ENCODE measurements around the gene CRYBG2. TPM values are rescaled to one million over a fixed set of nuclear protein-coding genes. Genes with fewer than 3 reads are reported as not detected.

CRYBG2 gene
- total RNA-seq, 1 donor from 2014 or later, result 18.6 TPM

DNA sequence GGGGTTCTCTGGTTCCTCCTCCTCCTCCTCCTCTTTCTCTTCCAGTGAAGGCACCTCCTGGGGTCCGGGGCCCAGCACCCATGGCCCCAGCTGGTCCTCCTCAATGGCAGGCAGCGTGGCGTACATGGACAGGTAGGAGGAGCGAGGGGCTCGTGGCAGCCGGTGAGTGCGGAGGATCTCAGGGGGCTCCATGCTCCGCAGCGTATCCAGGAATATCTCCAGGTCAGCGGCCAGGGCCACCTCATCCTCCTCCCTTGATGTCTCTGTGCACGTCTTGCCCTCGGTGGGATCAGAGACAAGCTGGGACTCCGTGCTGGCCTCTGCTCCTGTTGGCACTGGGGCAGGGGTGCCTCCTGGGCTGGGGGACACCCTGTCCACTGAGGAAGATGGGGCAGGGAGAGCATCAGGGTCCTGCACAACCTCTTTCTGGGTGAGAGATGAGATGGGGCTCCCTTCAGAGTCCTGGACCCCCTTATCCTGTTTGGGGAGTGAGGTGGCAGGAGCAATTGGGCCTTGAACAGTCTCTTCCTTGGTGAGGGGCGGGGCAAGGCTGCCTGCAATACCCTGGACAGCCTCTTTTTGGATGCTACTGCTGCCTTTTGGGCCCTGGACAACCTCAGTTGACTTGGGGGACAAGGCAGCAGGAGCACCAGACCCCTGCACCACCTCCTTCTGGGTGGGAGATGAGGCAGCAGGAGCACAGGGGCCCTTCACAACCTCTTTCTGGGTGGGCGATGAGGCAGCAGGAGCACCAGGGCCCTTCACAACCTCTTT is 9.6 kb downstream of the CRYBG2 start:
- no peak for DNase-seq (ENCODE audit: low read depth)
- TF ChIP-seq, protein P1, sequence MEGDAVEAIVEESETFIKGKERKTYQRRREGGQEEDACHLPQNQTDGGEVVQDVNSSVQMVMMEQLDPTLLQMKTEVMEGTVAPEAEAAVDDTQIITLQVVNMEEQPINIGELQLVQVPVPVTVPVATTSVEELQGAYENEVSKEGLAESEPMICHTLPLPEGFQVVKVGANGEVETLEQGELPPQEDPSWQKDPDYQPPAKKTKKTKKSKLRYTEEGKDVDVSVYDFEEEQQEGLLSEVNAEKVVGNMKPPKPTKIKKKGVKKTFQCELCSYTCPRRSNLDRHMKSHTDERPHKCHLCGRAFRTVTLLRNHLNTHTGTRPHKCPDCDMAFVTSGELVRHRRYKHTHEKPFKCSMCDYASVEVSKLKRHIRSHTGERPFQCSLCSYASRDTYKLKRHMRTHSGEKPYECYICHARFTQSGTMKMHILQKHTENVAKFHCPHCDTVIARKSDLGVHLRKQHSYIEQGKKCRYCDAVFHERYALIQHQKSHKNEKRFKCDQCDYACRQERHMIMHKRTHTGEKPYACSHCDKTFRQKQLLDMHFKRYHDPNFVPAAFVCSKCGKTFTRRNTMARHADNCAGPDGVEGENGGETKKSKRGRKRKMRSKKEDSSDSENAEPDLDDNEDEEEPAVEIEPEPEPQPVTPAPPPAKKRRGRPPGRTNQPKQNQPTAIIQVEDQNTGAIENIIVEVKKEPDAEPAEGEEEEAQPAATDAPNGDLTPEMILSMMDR (IDR thresholded peaks at IDR 0.05; ENCODE audit: insufficient read depth, low read length, poor library complexity, severe bottlenecking), result no peak
- Histone ChIP-seq H3K36me3 (ENCODE audit: control insufficient read depth, insufficient read depth, low read length) (no peaks in the 10 kb centered on the region), H3K27me3 (ENCODE audit: control insufficient read depth, insufficient read depth, low read length) (peaks cover 7% of the 10 kb centered on the region), H3K4me3 (ENCODE audit: low read depth, low read length) (no peak overlapping the region)

DNA sequence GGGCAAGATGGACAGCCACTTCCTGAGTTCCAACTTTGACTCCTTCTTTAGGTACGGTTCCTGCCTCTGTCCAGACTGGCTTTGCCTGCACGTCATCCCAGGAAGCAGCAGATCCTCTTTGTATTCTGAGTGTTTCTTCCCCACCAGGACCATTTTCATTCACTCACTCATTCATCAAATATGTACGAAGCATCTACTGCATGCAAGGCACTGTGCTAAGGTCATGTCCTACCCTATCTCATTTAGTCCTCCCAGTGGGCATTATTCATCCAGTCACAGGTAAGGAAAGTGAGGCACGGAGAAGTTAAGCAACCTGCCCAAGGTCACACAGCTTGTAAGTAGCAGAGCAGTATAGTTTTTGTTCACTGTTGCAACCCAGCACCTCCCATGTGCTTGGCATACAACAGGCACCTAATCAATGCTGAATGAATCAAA is 13.9 kb downstream of the CRYBG2 start:
- Histone ChIP-seq H3K4me3 (ENCODE audit: low read depth, low read length) (no peak overlapping the region), H3K27me3 (ENCODE audit: control insufficient read depth, insufficient read depth, low read length) (peaks cover 23% of the 10 kb centered on the region), H3K36me3 (ENCODE audit: control insufficient read depth, insufficient read depth, low read length) (no peaks in the 10 kb centered on the region)
- no peak for DNase-seq (ENCODE audit: low read depth)
- TF ChIP-seq, protein P1 (IDR thresholded peaks at IDR 0.05; ENCODE audit: insufficient read depth, low read length, poor library complexity, severe bottlenecking), result no peak

DNA sequence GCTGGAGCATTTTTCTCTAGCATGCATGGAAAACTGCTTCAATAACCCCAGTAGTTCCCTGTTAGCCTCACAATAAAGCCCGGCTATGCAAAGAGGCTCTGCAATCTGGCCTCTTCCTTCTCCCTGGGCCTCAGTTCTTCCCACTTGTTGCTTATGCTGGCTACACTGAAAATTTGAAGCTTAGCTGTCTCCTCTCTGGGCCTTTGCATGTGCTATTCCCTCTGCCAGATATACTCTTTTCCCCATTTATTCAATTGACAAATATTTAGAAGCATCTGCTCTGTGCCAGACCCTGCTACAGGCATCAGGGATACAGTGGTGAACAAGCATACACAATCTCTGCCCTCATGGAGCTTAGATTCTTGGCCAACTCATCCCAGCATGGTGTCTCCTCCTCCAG is 15.3 kb downstream of the CRYBG2 start:
- Histone ChIP-seq H3K27me3 (ENCODE audit: control insufficient read depth, insufficient read depth, low read length) (peaks cover 21% of the 10 kb centered on the region), H3K36me3 (ENCODE audit: control insufficient read depth, insufficient read depth, low read length) (no peaks in the 10 kb centered on the region), H3K4me3 (ENCODE audit: low read depth, low read length) (no peak overlapping the region)
- DNase-seq (ENCODE audit: low read depth), result no peak
- TF ChIP-seq, protein P1 (IDR thresholded peaks at IDR 0.05; ENCODE audit: insufficient read depth, low read length, poor library complexity, severe bottlenecking), result no peak

DNA sequence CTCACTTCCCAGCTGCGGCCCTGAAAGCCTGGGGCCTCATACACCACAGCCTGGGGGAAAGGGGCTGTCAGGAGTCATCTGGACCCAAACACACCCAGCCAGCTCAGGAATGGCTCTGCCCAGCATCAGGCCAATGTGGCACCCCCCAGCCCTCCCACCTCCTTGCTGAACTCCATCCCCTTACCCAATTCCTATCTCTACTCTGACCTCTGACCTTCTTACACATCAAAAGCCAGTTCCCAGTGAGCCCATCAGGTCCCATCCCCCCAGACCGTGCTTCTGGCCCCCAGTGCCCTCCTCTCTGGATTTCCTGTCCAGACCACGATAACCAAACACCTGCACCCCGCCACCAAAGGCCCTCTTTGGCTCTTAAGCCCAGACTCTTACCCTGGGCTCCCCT is 16.3 kb downstream of the CRYBG2 start:
- peaks cover 21% of the 10 kb centered on the region for H3K27me3 ChIP-seq (ENCODE audit: control insufficient read depth, insufficient read depth, low read length)
- no peak overlapping the region for H3K4me3 ChIP-seq (ENCODE audit: low read depth, low read length)
- H3K36me3 ChIP-seq (ENCODE audit: control insufficient read depth, insufficient read depth, low read length), result no peaks in the 10 kb centered on the region
- TF ChIP-seq, protein P1 (IDR thresholded peaks at IDR 0.05; ENCODE audit: insufficient read depth, low read length, poor library complexity, severe bottlenecking), result no peak
- no peak for DNase-seq (ENCODE audit: low read depth)

DNA sequence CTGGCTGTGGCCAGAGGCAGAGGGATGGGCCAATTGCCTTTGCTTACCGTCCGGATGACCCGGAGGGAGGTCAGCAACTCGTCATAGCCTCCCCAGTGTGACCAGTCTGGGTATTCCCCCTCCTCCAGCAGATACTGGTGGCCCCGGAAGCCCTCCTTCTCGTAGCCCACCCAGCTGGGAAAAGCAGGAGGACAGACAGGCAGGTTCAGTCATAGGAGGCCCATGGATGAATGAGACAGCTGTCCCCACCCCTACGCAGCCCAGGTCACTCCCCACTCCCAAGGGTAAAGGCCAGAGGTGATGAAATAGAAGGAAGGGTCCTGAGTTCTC is 16.8 kb downstream of the CRYBG2 start:
- Histone ChIP-seq H3K4me3 (ENCODE audit: low read depth, low read length) (no peak overlapping the region), H3K36me3 (ENCODE audit: control insufficient read depth, insufficient read depth, low read length) (no peaks in the 10 kb centered on the region), H3K27me3 (ENCODE audit: control insufficient read depth, insufficient read depth, low read length) (peaks cover 21% of the 10 kb centered on the region)
- DNase-seq (ENCODE audit: low read depth), result no peak
- TF ChIP-seq, protein P1 (IDR thresholded peaks at IDR 0.05; ENCODE audit: insufficient read depth, low read length, poor library complexity, severe bottlenecking), result no peak

Measured in kidney epithelial cell (primary cell).